ENCODE data around the gene CCDC187.

CCDC187 gene

DNA sequence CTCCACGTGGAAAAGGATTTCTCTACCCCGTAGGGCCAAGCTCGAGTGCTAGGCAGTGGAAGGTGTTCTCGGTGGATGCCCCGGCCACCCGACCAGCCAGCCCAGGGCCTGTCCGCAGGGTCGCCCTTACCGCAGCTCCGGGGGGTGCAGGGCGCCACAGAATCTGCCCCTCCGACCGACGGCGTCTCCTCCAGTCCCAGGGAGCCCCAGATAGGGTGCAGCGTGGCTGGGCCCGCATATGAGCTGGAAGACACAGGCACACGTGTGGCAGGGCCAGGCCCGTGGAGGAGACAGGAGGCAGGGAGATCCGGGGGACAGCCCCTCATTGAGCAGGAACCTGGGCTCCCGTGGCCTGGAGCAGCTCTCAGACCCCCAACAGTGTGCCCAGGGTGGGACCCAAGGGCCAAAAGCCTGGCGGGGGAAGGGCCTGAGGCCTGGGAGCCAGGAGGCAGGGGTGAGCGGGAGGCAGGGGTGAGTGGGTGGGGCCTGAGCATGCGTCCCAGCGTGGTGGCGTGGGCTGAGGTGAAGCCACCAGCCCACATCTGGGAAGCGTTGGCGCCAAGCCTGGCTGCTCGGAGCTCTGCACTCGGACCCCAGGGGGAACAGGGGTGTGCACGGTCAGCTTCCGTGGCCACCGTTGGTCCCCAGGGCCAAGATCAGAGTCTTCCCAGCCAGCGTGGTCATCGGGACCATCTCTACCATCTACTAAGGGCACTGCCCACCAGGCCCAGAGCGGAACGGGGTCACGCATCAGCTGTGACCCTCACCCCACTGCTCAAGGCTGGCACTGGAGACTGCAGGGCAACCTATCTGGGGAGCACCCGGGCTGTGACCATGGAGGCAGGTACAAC lies 22.2 kb downstream of the CCDC187 start:
- ATAC-seq (replicated peaks) (no peak), DNase-seq (no peak)
- Mint-ChIP-seq H3K27me3 (peaks cover 7 to 41% of the 10 kb centered on the region in 2 donors), H3K4me3 (no peak overlapping the region), H3K36me3 (ENCODE audit: insufficient read depth) (no peaks in the 10 kb centered on the region), H3K9me3 (no peaks in the 10 kb centered on the region), H3K27ac (no peak overlapping the region), H3K4me1 (ENCODE audit: low read depth in 2 of 2) (peaks cover 5 to 7% of the 10 kb centered on the region in 2 donors)

DNA sequence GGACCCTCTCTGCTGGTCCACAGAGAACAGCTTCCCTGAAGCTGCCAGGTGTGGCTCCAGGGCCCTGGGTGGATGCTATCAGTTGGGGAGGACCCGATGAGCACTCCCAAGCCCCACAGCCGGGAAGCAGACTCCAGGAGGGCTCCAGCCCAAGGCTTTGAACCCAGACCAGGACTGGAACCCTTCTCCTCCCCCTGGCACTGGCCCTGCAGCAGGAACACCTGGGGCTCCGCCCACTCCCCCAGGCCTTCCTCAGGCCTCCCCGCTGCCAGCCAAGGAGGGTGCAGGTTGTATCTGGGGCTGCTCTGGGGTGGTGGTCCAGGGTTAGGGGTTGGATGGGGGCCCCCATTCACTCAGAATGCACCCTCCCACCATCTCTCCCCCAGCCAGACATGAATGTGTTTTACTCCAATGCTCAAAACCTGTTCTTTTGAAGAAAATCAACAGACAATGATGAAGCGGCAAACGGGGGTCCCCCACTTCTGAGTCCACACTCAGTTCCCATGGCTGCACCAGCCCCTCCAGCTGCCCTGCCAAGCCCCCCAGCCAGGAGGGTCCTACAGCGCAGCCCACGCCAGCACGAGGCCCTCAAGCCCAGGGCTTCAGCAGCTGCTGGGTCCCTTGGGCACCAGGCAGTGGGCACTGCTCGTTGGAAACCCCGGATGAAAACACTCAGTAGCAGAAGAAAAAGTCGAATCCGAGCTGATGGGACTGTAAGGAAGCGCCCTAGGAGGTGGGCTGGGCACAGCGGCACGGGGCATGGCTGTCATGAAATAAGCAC lies 23.2 kb downstream of the CCDC187 start:
- DNase-seq: no peak
- Mint-ChIP-seq H3K4me1 (ENCODE audit: low read depth in 2 of 2) (peaks cover 5 to 7% of the 10 kb centered on the region in 2 donors), H3K4me3 (no peak overlapping the region), H3K27ac (no peak overlapping the region), H3K36me3 (ENCODE audit: insufficient read depth) (no peaks in the 10 kb centered on the region), H3K9me3 (no peaks in the 10 kb centered on the region), H3K27me3 (peaks cover 7 to 50% of the 10 kb centered on the region in 2 donors)
- ATAC-seq (replicated peaks): no peak

DNA sequence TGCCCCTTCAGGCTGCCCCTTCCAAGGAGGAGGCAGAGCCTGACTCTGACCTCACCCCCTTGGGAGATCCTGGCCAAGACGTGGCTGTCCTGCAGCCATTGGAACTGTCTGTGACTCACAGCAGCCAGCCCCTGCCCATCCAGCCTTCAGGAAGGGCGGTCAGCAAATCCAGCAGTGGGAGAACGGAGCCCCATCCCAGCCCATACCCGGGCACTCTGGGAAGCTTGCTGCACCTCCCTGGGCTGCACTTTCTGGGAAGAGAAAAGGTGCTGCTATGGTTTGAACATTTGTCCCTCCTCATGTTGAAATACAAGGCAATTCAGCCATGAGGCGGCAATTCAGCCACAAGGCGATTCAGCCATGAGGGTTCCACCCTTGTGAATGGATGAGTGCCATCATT lies 24.4 kb downstream of the CCDC187 start:
- ATAC-seq (replicated peaks): no peak
- H3K36me3 Mint-ChIP-seq (ENCODE audit: insufficient read depth): no peaks in the 10 kb centered on the region
- H3K27me3 Mint-ChIP-seq: peaks cover 17 to 54% of the 10 kb centered on the region in 2 donors
- no peak for DNase-seq
- H3K27ac Mint-ChIP-seq: no peak overlapping the region
- H3K9me3 Mint-ChIP-seq: no peaks in the 10 kb centered on the region
- no peak overlapping the region for H3K4me3 Mint-ChIP-seq
- H3K4me1 Mint-ChIP-seq (ENCODE audit: low read depth in 2 of 2): peaks cover 5 to 7% of the 10 kb centered on the region in 2 donors

GRCh38 chr9:136278894-136279293 lies 25.0 kb downstream of the CCDC187 start:
- H3K4me3 Mint-ChIP-seq: no peak overlapping the region
- peaks cover 15 to 48% of the 10 kb centered on the region in 2 donors for H3K27me3 Mint-ChIP-seq
- H3K36me3 Mint-ChIP-seq (ENCODE audit: insufficient read depth): no peaks in the 10 kb centered on the region
- no peak for ATAC-seq (replicated peaks)
- peaks cover 5 to 7% of the 10 kb centered on the region in 2 donors for H3K4me1 Mint-ChIP-seq (ENCODE audit: low read depth in 2 of 2)
- H3K27ac Mint-ChIP-seq: no peak overlapping the region
- H3K9me3 Mint-ChIP-seq: no peaks in the 10 kb centered on the region
- no peak for DNase-seq

DNA sequence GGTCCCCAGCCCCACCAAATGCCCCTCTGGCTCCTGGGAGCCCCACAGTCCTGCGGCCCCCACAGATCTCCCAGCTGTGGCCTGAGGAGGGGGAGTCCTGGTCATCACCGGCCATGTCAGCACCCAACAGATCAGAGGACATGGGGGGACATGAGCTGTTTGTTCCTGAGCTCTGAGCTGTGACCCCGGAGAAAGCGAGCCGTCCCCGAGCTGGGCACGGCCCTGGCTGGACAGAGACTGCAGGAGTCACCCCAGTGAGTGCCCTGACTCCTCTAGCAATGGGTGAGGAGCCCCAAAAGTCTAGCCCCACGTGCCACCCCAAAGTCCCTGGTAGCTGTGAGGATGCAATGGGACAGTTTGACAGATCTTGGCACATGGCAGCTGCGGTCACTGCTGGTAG lies 25.7 kb downstream of the CCDC187 start:
- Mint-ChIP-seq H3K9me3 (no peaks in the 10 kb centered on the region), H3K4me3 (no peak overlapping the region), H3K27ac (no peak overlapping the region), H3K27me3 (peaks cover 10 to 41% of the 10 kb centered on the region in 2 donors), H3K4me1 (ENCODE audit: low read depth in 2 of 2) (peaks cover 0 to 4% of the 10 kb centered on the region in 2 donors), H3K36me3 (ENCODE audit: insufficient read depth) (no peaks in the 10 kb centered on the region)
- ATAC-seq (replicated peaks): no peak
- no peak for DNase-seq

- Mint-ChIP-seq H3K9me3 (no peaks in the 10 kb centered on the region), H3K27me3 (peaks cover 10 to 41% of the 10 kb centered on the region in 2 donors), H3K4me1 (ENCODE audit: low read depth in 2 of 2) (peaks cover 0 to 4% of the 10 kb centered on the region in 2 donors), H3K27ac (no peak overlapping the region), H3K4me3 (no peak overlapping the region), H3K36me3 (ENCODE audit: insufficient read depth) (no peaks in the 10 kb centered on the region)
- ATAC-seq (replicated peaks) (no peak), DNase-seq (no peak)
Measured at GRCh38 chr9:136277746-136278145, 26.1 kb downstream of the CCDC187 start.

GRCh38 chr9:136276716-136277115 lies 27.2 kb downstream of the CCDC187 start:
- Mint-ChIP-seq H3K27ac (no peak overlapping the region), H3K9me3 (no peaks in the 10 kb centered on the region), H3K36me3 (ENCODE audit: insufficient read depth) (no peaks in the 10 kb centered on the region), H3K4me3 (no peak overlapping the region), H3K27me3 (peaks cover 10 to 33% of the 10 kb centered on the region in 2 donors), H3K4me1 (ENCODE audit: low read depth in 2 of 2) (no peaks in the 10 kb centered on the region)
- ATAC-seq (replicated peaks) (no peak), DNase-seq (no peak)

- ATAC-seq (replicated peaks): no peak
Measured at GRCh38 chr9:136275655-136276429, 28.1 kb downstream of the CCDC187 start.

GRCh38 chr9:136274786-136275654 lies 28.9 kb downstream of the CCDC187 start:
- no peaks in the 10 kb centered on the region for H3K36me3 Mint-ChIP-seq (ENCODE audit: insufficient read depth)
- ATAC-seq (replicated peaks) (no peak), DNase-seq (no peak)

More at GRCh38 chr9:136275655-136276429, 28.1 kb downstream of the CCDC187 start:
- H3K36me3 Mint-ChIP-seq (ENCODE audit: insufficient read depth): no peaks in the 10 kb centered on the region
- H3K27me3 Mint-ChIP-seq: peaks cover 10 to 28% of the 10 kb centered on the region in 2 donors
- no peak overlapping the region for H3K27ac Mint-ChIP-seq
- H3K4me3 Mint-ChIP-seq: no peak overlapping the region
- no peak for DNase-seq
- no peaks in the 10 kb centered on the region for H3K9me3 Mint-ChIP-seq
- H3K4me1 Mint-ChIP-seq (ENCODE audit: low read depth in 2 of 2): no peaks in the 10 kb centered on the region

DNA sequence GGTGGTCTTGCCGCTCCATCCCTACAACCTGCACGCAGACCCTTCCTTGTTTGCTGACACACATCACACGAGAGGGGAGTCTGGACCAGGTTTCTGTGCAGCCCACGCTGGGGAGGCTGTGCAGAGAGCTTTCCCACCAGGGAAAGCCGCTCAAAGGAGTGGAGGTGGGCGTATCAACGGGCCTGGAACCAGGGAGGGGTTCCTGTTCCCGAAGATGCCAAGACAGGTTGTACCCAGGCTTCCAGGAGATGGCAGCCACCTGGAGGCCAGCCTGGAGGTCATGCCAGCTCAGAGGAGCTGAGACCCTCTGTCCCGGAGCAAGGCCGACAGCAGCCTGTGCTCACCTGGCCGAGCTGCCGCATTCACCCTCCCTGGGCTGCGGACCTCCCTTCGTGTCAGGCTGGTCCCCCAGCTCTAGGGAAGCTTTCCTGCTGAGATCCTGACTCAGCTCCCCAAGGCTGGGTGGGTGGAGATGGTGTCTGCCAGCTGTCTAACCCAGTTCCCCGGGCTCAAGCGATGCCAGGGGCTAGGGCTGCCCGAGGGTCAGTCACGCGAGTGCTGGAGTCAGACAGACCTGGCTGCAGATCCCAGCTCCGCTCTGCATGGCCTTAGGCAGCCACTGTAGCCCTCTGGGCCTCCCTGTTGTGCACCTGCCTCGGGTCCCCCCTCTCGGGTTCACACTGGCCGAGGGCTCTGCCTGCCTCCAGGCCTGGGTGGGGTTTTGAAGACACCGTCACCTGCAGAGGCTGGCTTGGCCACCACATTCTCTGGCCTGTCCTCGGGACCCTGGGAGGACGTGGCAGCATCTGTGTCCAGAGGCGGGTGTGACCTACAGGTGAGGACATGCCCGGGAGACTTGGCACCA lies 29.7 kb downstream of the CCDC187 start:
- H3K27ac Mint-ChIP-seq: no peak overlapping the region
- DNase-seq (no peak), ATAC-seq (replicated peaks) (no peak)
- H3K27me3 Mint-ChIP-seq: peaks cover 10 to 22% of the 10 kb centered on the region in 2 donors
- H3K36me3 Mint-ChIP-seq (ENCODE audit: insufficient read depth): no peaks in the 10 kb centered on the region
- H3K9me3 Mint-ChIP-seq: no peaks in the 10 kb centered on the region
- H3K4me3 Mint-ChIP-seq: no peak overlapping the region
- H3K4me1 Mint-ChIP-seq (ENCODE audit: low read depth in 2 of 2): no peaks in the 10 kb centered on the region

More at GRCh38 chr9:136274786-136275654, 28.9 kb downstream of the CCDC187 start:
- Mint-ChIP-seq H3K4me1 (ENCODE audit: low read depth in 2 of 2) (no peaks in the 10 kb centered on the region), H3K4me3 (no peak overlapping the region), H3K27me3 (peaks cover 10 to 22% of the 10 kb centered on the region in 2 donors), H3K27ac (no peak overlapping the region), H3K9me3 (no peaks in the 10 kb centered on the region)

DNA sequence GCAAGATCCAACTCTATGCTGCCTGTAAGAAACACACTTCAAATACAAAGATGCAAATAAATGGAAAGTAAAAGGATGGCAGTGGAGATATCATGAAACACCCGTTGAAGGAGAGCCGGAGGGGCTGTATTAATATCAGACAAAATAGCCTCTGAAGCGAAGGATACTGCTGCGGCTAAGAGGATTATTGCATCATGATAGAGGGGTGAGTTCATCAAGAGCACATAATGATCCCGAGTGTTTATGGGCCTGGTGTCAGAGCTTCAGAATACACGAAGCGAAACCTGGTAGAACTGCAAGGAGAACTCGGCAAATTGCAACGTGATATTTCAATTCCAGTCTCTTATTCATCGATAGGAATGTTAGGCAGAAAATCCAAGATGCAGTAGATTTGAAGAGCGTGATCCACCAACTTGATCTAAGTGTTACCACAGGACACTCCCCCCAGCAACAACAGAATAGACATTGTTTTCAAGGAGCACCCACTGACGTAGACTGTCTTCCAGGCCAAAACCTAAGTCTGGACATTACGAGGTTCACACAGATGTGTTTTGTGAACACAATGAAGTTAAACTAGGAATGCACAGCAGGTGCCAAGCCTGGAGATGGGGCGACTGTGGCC lies 30.5 kb downstream of the CCDC187 start:
- DNase-seq: no peak
- no peak for ATAC-seq (replicated peaks)
- Mint-ChIP-seq H3K27me3 (peaks cover 10 to 22% of the 10 kb centered on the region in 2 donors), H3K27ac (no peak overlapping the region), H3K4me1 (ENCODE audit: low read depth in 2 of 2) (no peaks in the 10 kb centered on the region), H3K4me3 (no peak overlapping the region), H3K36me3 (ENCODE audit: insufficient read depth) (no peaks in the 10 kb centered on the region), H3K9me3 (no peaks in the 10 kb centered on the region)

Measured in effector memory CD8-positive, alpha-beta T cell (primary cell).